HUDEP-2 (cell line): ENCODE data around the gene LILRA2.
"Not testable (repeated sequence)": the region's sequence is repeated elsewhere in the genome, so short reads cannot be mapped to it uniquely, and the experiment has no call there.

ENCODE experiments used
- DNase-seq, 76 experiments: peaks; one replicate each; lab custom pipeline; 2025; ENCODE audit not compliant: unreplicated experiment in 76 of 76; lab: John Stamatoyannopoulos, UW

LILRA2 gene

DNA sequence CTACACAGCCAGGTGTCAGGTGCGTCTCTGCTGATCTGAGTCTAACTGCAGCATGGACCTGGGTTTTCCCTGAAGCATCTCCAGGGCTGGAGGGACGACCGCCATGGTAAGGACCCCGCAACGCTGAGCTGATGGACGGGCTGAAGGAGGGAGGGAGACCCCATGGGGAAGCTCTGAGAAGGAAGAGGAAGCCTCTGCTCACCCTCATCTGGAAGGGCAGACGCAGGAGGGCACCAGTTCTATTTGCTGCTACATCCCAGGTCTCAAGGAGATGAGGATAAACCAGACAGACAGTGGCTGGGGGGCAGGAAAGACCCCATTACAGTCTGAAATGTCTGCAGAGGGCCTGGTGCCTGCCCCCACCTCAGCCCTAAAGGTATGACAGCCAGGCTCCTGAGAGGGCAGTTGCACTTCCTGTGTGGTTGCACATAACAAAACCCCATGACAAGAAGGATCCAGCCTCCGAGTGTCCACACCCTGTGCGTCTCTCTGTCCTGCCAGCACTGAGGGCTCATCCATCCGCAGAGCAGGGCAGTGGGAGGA lies at the start of gene LILRA2:
Gene LILRA2 (plus strand): TSS at position 461 of the 543 bp plus-strand sequence. CDS start 89 bp downstream, outside the sequence.
- no peak for DNase-seq

DNA sequence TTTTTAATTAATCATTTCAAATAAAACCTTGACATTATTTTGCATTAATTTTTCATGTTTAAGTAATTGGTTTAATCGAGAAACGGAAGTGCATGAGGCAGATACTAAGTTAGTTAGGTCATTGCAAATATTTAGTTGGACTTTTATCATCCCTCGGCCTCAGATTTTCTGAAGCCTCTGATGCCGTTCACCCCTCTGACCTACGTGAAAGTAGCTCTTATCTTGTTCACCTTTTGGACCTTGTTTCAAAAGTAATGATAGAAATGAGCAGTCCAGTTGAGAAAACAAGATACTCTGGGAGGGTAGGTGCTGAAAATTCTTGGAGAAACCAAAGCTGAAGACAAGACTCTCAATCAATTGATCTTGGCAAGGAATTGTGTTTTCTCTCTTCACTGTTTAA lies 48.0 kb upstream of the LILRA2 start:
- DNase-seq, result no peak

DNA sequence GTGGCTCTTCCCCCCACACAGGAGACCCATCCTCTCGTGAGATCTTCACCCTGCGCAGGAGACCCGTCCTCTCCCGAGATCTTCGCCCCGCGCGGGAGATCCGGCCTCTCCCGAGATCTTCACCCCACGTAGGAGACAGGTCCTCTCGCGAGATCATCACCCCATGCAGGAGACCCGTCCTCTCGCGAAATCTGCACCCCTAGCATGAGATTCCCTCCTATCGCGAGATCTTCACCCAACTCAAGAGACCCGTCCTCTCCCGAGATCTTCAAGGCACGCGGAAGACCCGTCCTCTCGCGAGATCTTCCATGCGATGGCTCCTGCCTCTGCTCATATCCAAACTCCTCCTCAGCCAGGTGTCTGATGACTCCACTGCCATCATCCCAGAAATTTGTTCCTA lies 46.6 kb upstream of the LILRA2 start:
- DNase-seq, result no peak

DNA sequence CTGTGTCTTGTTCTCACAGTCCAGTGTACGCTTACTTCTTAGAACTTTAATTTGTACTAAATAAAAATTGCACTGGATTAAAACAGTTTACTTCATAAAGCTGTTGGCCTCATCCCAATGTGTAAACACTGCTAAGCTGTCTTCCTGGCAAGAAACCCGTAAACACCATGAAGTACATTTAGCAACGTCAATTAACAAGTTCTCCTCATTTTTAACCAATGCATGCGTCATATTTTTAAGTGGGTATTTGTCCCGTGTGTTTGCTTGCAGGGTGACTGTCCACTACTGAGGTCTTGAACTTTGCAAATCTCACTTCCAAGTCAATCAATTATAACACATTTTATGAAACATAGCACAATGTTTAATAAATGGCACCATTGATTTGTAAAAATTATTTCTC lies 42.7 kb upstream of the LILRA2 start:
- DNase-seq, result no peak

DNA sequence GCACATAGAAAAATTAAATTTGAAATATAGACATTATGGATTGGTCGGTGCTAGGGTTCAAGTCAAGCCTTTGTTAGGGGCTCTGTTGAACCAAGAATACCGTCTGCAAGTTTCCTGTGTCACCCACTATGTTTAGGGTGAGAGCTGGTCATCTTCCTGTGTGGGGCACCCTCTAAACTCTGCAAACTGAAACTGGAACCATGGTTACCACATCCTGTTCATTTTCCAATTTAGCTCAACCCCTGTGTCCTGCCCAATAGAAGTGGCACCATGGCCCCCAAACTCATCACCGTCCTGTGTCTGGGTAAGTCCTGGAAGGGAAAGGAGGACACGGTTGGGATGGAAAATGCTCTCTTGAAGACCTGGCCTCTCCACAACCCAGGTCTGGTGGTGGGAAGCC lies 41.1 kb upstream of the LILRA2 start:
- DNase-seq, result no peak

DNA sequence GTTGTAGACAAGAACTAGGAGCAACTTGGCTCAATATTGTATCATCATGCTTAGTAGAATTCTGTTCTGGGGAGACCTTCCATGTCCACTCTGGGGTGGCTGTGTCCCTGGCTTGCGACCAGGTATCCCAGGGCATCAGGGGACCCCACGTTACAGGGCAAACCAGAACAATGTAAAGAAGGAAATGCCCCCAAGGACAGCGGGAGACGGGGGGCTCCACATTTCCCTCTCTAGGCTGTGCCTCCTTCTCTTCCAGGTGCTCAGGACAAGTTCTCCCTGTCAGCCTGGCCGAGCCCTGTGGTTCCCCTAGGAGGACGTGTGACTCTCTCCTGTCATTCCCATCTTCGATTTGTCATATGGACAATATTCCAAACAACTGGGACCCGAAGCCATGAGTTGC lies 40.1 kb upstream of the LILRA2 start:
- no peak for DNase-seq

DNA sequence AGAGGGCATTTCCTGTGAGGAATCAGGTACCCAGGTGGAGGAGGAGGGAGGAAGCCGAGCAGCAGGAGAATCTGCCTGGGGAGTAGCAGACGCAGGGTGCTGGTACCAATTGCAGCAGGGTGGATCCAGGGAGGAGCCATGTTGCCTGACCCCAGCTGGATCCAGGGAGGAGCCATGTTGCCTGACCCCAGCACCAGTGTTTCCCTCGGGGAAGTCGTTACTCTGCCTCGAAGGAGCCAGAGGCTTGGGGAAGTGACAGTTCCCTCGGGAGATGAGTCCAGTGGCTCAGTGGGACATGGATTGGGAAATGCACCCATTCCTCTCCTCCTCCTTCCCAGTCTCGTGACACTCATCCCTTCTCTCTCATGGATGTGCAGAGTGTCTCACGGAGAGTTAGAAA lies 39.4 kb upstream of the LILRA2 start:
- no peak for DNase-seq

DNA sequence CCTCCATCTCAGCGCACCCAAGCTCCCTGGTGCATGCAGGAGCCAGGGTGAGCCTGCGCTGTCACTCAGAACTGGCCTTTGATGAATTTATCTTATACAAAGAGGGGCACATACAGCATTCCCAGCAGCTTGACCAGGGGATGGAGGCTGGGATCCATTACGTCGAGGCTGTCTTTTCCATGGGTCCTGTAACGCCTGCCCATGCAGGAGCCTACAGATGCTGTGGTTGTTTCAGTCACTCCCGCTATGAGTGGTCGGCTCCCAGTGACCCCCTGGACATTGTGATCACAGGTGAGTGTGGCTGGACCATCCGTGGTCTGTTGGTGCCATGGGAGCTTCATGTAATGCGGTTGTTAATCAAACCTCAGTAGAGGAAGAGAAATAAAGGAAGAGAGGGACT lies 38.0 kb upstream of the LILRA2 start:
- no peak for DNase-seq

DNA sequence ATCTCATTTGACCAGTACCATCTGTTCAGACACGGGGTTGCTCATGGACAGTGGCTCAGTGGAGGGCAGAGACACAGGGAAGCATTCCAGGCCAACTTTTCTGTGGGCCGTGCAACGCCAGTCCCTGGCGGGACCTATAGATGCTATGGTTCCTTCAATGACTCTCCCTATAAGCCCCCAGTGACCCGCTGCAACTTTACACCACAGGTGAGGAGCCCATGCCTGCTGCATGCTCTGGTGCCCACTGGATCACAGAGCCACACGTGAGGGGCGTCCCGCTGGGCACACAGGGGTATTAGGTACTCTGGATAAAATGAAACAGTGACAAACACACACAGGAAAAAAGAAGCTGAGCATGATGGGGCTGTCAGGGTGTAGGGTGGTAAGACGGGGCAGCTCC lies 36.6 kb upstream of the LILRA2 start:
- DNase-seq, result no peak

DNA sequence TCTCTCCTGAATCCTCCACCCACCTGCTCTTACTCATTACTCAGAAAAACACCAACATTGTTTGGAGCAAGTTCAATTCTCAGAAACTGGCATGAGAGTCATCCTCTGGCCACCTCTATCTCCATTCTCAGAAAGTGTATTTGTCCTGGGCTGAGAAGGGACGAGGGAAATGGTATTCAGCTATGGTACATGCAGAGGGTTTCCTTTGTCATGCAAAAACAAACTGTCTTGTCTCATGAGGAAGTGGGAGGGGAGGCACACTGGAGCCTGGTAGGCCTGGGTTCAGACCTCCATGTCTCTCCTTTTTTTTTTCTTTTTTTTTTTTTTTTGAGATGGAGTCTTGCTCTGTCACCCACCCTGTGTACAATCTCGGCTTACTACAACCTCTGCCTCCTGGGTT lies 31.9 kb upstream of the LILRA2 start:
- DNase-seq, result no peak

DNA sequence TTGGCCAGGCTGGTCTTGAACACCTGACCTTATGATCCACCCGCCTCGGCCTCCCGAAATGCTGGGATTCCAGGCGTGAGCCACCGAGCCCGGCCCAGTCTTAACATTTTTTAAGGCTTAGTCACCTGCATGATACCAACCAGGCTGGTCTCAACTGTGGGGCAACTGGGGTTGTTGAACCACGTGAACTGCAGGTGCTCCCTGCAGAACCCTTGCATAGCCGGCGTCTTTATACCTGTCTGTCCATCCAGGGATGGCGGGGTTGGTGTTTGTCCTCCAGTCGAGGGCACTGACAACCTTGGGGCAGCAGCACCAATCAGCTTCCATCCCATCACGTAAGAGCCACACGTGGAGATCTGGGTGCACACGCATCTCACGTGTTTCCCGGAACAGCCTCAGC lies 24.8 kb upstream of the LILRA2 start:
- DNase-seq, result no peak

DNA sequence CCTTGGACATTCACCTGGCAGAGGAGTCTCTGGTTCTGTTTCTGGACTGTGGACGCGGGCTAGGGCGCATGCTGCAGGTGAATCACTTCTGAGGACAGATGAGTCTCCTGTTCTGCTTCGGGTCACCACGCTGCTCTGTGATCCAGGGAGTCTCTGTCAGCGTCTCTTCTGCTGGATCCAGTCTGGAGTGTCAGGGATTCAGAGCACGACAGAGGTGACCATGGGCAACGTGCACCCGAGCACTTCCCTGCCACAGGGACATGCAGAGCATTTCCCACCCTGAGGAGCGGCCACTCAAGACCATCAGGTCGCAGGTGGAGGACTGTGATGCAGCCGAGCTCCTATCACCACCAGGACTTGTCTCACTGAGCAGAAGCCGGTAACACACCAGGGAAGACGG lies 24.4 kb upstream of the LILRA2 start:
- DNase-seq, result no peak

DNA sequence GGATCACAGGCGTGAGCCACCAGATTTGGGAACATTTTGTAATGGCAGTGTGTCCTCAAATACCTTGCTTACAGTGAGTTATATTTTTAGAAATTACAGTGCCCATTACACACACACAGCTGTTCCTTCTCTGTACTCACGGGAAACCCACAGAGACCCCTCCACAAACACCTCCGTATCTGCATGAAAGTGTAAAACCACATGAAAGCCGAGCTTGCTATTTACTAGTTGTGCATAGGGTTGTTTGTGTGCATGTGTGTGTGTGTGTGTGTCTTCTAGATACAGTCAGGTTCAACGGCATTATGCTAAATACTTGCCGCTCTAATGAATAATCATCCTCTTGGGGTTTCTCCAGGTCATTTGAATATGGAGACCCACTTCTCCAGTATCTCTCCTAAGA lies 22.3 kb upstream of the LILRA2 start:
- no peak for DNase-seq

DNA sequence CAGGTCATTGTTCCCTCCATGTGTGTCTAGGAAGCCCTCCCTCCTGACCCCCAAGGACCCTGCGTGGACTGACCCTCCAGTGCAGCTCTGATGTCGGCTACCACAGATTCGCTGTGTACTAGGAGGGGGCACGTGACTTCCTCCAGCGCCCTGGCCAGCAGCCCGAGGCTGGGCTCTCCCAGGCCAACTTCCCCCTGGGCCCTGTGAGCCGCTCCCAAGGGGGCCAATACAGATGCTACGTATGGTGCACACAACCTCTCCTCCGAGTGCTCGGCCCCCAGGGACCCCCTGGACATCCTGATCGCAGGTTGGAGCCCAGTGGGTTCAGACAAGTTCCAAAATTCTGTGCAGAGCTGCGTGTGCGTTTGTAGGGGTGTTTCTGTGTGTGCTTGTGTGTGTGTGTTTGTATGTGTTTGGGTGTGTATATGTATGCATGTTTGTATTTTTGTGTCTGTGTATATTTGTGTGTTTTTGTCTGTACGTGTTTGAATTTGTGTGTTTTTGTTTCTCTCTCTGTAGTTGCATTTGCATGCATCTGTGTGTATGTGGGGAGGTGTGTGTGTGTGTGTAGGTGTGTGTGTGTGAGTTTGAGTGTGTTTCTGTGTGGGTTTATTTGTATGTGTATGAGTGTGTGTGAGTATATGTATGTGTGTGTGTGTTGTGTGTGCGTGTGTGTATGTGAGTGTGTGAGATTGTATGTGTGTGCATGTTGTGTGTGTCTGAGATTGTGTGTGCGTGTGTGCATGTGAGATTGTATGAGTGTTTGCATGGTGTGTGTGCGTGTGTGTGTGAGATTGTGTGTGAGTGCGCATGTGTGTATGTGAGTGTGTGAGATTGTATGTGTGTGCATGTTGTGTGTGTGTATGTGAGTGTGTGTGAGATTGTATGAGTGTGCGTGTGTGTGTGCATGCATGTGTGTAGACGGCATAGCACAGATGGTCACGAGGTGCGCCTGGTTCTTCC lies 21.4 kb upstream of the LILRA2 start:
- DNase-seq, result no peak

DNA sequence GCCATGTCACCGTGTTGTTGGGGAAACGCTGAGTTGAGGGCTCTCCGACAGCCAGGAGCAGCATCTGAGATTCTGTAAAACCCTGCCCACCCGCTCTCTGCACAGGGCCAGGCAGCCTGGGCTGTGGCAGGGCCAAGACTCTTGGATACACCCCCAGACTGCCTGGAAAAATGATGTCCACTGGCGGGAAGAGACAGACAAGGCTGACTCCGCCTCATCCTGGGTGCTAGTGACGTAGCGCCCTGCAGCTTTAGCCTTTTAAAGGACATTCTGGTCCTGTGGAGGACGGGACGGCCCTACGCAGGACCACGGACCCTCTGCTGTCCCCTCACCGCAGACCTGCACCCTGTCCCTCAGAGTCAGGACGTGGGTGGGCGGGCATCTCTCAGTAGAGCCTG lies 20.7 kb upstream of the LILRA2 start:
- no peak for DNase-seq

DNA sequence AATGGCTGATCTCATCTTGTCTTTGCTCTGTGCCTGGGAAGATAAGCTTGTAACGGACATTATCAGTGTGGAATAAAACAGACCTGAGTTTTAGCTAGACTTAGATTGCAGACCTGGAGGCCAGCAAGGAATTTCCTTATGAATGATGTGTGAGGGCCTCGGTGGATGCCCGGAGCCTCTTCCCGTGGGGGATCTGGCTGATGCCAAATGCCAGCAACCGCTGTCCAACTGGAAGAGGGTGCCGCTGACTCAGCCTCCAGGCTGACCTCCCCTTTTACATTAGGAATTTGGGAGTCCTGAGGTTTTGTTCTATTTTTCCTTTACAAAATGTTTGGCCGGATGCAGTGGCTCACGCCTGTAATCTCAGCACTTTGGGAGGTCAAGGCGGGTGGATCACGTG lies 19.6 kb upstream of the LILRA2 start:
- no peak for DNase-seq

DNA sequence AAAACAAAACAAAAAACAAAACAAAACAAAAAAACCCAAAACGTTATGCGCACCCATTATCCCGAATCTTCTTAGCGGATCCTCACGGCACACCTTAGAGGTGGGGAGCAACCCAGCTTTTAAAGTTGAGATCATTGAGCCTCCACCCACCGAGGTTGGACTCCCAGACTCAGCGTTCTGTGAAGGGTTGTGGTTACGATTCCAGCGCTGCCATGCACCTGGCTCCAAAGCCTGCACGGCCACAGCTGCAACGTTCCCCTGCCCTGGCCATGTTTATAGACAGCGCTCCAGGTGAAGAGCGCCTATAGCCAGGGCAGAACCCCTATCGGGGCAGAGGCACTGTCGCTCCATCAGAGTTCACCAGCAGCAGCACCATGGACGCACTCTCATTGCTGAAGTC lies 18.7 kb upstream of the LILRA2 start:
- no peak for DNase-seq

DNA sequence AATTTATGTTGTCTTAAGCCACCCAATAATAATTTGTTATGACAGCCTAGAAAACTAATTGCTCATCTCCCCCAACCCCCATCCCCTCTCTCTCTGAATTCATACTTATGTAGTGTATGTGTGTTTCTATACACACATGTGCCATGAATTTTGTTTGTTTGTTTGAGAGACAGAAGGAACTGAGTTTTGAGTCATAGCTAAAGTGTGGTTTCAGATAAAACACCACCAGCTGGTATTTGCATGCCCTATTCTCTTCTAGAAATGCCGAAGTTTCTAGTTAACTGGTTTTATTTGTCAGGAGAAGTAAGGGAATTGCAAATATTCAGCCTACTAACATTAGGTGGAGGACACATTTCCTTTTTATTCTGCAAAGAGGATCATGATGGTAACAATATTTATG lies 17.4 kb upstream of the LILRA2 start:
- no peak for DNase-seq

DNA sequence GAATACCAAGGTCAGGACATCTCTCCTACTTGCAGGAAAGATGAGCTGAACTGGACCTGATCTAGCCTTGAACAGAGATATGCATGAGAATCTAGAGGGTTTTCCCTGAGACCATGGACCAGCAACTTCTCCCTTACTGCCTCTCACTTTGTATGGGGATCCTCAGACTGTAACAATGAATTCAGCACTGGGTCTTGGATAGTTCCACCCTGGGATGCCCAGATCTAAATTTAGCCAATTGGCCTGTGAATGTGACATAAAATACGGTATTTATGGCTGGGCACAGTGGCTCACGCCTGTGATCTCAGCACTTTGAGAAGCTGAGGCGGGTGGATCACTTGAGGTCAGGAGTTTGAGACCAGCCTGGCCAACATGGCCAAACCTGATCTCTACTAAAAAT lies 15.3 kb upstream of the LILRA2 start:
- DNase-seq, result no peak

DNA sequence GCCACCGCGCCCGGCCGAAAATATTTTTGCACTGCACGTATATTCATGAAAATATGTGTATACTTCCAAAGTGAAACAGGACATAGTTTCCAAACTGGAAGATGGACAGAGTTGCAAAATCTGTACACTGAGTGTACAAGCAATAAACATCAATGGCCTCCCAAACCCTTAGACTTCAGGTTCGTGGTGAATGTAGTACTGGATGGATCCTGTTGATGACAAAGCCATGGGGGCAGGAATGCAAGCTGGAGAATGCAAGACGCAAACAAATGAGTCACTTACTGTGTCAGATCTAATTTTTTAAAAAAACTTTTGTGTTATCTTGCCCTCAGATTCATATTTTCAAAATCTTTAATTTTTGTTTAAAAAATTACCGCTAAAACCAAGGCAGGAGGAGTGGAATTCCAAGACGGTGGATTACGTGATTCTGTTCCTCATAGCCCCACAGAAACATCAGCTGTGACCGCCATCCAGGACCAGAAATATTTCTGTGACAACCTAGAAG lies 12.7 kb upstream of the LILRA2 start:
- no peak for DNase-seq

DNA sequence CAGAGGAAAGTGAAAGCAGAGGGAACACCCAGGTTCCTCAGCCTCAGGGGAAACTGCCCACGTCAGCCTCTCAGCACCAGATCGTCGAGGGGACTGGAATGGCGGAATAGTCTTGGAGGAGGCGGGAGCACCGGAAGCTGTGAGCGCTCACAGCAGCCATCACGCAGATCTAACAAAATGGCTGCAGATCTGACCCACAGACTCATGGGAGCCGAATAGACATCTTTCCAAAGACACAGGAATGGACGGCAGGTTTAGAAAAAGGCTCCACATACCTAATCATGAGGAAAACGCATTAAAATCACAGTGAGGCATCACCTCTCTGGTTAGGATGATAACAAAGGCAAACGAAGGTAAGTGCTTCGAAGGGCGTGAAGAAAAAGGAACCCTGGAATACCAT lies 11.8 kb upstream of the LILRA2 start:
- DNase-seq, result no peak

DNA sequence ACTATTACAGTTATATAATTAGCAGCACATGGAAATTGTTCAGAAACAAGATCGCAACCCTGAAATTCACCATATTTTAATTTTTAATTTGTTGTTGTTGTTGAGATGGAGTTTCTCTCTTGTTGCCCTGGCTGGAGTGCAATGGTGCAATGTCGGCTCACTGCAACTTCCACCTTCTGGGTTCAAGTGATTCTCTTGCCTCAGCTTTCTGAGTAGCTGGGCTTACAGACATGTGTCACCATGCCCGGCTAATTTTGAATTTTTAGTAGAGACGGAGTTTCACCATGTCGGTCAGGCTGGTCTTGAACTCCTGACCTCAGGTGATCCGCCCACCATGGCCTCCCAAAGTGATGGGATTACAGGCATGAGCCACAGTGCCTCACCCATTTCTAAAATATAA lies 10.4 kb upstream of the LILRA2 start:
- DNase-seq, result not testable (repeated sequence)
